HG03159 (cell line): ENCODE results near the gene ODR4.
"Not testable (repeated sequence)": the region's sequence is repeated elsewhere in the genome, so short reads cannot be mapped to it uniquely, and the experiment has no call there.

ENCODE experiments used
- ATAC-seq: cut with Tn5 transposase; IDR thresholded peaks from one replicate; pipeline ENCODE4 v1.9.1; 2021; ENCODE audit warnings: mild to moderate bottlenecking, moderate library complexity; ENCODE audit not compliant: unreplicated experiment

Gene ODR4

GRCh38 chr1:186375152-186375928, at the start of gene ODR4, which contains the start of gene TPR:
TSS of gene ODR4 (plus strand) at chr1:186375838. CDS start at chr1:186379786, 3,948 bp downstream.
TSS of gene TPR (minus strand) at chr1:186375253. CDS start at chr1:186375028, 225 bp downstream.
- peak; percentile 90 for ATAC-seq

GRCh38 chr1:186326009-186326408, 49.6 kb upstream of the ODR4 start:
- ATAC-seq: no peak

- ATAC-seq: no peak
Observed at GRCh38 chr1:186327331-186327730, 48.3 kb upstream of the ODR4 start.

DNA sequence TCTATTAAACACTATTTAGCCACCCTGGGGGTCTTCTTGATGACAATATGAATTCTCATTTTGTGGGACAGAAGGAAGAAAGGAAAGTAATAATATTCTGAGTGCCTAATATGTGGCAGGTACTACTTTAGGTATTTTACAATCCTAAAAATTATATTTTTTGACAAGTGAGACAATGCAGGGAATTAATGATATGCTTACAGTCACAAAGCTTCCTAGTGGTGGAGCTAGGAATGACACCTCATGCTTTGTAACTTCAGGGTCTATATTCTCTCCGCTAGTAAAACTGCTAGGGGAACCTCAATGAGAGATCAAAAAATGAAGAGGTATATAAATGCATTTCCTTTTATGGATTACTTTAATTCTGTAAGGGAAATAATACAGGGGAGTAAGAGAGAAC, 44.9 kb upstream of the ODR4 start:
- ATAC-seq: no peak

DNA sequence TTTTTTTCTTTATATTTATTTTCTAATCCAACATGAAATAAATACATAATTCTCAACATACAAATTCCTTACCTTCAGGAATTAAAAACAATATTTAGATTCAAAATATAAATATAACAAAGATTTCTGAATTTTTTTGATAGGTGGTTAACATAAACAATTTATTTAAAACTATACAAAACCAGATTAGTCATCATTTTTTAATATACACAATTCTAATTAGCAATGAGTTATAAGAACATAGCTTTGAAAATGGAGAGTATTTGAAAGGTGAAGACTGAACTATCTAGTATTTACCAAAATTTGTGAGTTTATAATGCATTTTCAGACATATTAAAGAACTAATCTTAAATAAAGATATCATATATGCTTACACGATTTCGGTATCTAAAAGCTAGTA, 38.1 kb upstream of the ODR4 start:
- no peak for ATAC-seq

DNA sequence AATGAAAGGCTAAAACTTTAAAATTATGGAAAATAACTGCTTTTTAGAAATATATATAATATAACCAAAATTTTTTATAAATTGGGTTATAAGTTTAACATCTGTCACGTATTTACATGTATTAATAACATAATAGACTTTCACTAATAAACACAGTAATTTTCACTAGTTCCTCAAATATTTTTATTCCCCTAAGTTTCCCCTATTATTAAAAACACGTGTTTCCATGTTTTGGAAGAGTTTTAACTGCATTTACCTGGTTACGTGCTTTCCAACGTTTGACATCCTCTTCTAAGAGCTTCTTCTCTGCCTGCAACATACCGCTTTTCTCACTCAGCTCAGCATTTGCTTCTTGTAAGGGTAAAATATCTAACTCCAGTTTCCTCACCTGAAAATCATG, 34.9 kb upstream of the ODR4 start:
- ATAC-seq: no peak

GRCh38 chr1:186347837-186348691, 27.6 kb upstream of the ODR4 start:
- ATAC-seq: not testable (repeated sequence)

GRCh38 chr1:186374303-186375151, 1.1 kb upstream of the ODR4 start:
- peak; percentile 32 for ATAC-seq

DNA sequence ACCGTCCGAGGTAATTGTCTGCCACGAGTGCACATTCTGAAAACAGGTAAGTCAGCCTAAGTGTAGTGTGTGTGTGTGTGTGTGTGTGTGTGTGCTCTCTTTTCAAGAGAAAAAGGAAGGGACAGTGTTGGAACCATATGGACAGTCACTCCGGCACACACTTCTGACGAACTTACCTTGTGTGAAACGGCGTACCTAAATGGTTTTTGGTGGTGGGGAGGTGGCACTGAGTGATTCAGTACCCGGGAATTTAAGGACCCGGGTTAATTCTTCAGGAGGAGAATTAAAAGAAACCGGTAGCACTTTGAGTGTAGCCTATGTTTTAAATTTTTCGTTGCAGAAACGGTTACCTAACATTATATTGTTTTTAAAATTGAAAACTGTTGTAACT, 286 bp downstream of the ODR4 start:
- peak; percentile 13 for ATAC-seq

GRCh38 chr1:186386725-186387383, 11.2 kb downstream of the ODR4 start:
- no peak for ATAC-seq

GRCh38 chr1:186390925-186391324, 15.3 kb downstream of the ODR4 start:
- ATAC-seq: no peak

DNA sequence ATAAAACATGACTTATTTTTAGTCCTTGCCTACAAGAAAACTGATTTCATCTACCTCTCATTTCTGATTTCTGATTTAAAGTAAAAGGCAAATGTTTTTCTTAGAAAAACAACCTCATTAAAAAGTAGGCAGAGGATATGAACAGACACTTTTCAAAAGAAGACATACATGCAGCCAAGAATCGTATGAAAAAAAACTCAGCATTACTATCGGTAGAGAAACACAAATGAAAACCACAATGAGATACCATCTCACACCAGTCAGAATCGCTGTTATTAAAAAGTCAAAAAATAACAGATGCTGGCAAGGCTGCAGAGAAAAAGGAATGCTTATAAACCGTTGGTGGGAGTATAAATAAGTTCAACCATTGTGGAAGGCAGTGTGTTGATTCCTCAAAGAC, 16.2 kb downstream of the ODR4 start:
- ATAC-seq: no peak

DNA sequence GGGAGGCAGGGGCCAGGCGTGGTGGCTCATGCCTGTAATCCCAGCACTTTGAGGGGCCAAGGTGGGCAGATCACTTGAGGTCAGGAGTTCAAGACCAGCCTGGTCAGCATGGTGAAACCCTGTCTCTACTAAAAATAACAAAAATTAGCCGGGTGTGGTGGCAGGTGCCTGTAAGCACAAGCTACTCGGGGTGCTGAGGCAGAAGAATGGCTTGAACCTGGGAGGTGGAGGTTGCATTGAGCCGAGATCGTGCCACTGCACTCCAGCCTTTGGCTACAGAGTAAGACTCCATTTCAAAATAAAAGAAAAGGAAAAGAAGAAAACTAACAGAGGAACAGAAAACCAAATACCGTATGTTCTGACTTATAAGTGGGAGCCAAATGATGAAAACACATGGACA, 17.1 kb downstream of the ODR4 start:
- not testable (repeated sequence) for ATAC-seq

- not testable (repeated sequence) for ATAC-seq
Observed at GRCh38 chr1:186401446-186401845, 25.8 kb downstream of the ODR4 start.

GRCh38 chr1:186403632-186404031, 28.0 kb downstream of the ODR4 start:
- ATAC-seq: no peak

- ATAC-seq: peak; percentile 58
Observed at GRCh38 chr1:186404454-186405051, 28.9 kb downstream of the ODR4 start.

- peak; percentile 77 for ATAC-seq
Observed at GRCh38 chr1:186409091-186409490, 33.5 kb downstream of the ODR4 start.

DNA sequence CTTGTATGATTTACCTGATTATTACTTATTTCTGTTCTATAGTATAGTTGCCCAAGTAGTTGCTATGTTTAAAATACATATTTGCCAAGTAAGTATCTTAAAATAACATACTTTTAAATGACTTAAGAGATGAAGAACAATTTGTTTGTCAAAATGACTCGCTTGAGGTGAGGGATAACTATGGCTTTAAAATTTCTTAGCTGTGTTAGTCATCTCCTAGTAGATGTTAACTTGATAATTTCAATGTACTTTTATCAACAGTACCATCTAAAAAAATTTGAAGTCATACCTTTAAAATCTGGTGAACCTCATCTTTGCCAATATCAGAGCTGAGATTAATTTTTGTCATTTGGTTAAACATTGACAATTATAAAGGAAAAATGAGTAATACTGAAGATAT, 37.7 kb downstream of the ODR4 start:
- ATAC-seq: no peak

GRCh38 chr1:186418503-186418902, 42.9 kb downstream of the ODR4 start:
- no peak for ATAC-seq

DNA sequence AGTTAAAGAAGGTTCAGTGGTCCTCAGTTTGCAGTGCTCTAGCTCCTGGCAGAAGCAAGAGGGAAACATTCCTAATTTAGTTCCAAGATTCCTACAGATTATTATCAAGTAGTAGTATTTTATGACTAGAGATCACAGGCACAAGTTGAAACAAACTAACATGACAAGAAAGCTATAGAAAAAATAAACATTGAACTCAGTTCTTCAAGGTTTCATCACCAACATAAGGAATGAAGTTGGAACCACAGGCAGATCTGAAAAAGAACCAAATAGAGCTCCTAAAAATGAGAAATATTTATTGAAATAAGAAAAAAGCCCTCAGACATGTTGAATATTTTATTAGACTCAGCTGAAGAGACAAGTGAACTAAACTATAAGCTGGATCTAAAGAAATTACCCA, 44.7 kb downstream of the ODR4 start:
- no peak for ATAC-seq
